Naive thymus-derived CD4-positive, alpha-beta T cell (primary cell): ENCODE measurements around the gene FYN. TPM values are rescaled to one million over a fixed set of nuclear protein-coding genes. Genes with fewer than 3 reads are reported as not detected.

Source experiments
- ATAC-seq: fragments of 150-1000 bp; cut with Tn5 transposase; 2 replicates; pipeline ENCODE4 v1.10.0; 2021; ENCODE audit warnings: mild to moderate bottlenecking, moderate library complexity
- CTCF ChIA-PET: fragments of 350-600 bp; sonication (Branson Sonifier 250); formaldehyde crosslinking; loops from one replicate; lab custom pipeline; 2021; ENCODE audit warnings: antibody characterized with exemption; lab: Charles Lee
- POLR2A ChIA-PET: fragments of 350-600 bp; sonication (Branson Sonifier 250); formaldehyde crosslinking; loops from one replicate; lab custom pipeline; 2021; ENCODE audit warnings: antibody characterized with exemption, inconsistent platforms; lab: Charles Lee
- DNase-seq, 9 donors: peaks; one replicate each; pipeline versions ENCODE4 v3.0.0 to v3.0.0-alpha.2; 2020 to 2022; ENCODE audit warnings: mixed read lengths in 1 of 9
- H3K27ac ChIP-seq: one replicate; pipeline ENCODE4 v1.7.0; 2013; ENCODE audit warnings: mild to moderate bottlenecking, low read depth, low read length, moderate library complexity
- H3K27me3 ChIP-seq, 2 donors: one replicate each; pipeline ENCODE4 v1.7.0; 2013; ENCODE audit warnings: low read length in 2 of 2, mild to moderate bottlenecking in 2 of 2, moderate library complexity in 2 of 2; ENCODE audit not compliant: control insufficient read depth in 2 of 2, insufficient read depth in 2 of 2
- H3K36me3 ChIP-seq, 3 experiments: 1 replicate in 2 of 3; 2 replicates in 1 of 3; pipeline ENCODE4 v1.7.0; 2013; ENCODE audit warnings: low read length in 3 of 3, mild to moderate bottlenecking in 3 of 3, moderate library complexity in 1 of 3; ENCODE audit not compliant: insufficient read depth in 3 of 3, control insufficient read depth in 2 of 3
- H3K4me1 ChIP-seq, 2 donors: one replicate each; pipeline ENCODE4 v1.7.0; 2013; ENCODE audit warnings: low read length in 2 of 2, mild to moderate bottlenecking in 2 of 2, moderate library complexity in 1 of 2; ENCODE audit not compliant: control insufficient read depth in 2 of 2, insufficient read depth in 2 of 2
- H3K4me3 ChIP-seq: 2 replicates; pipeline ENCODE4 v1.7.0; 2013; ENCODE audit warnings: mild to moderate bottlenecking, low read length
- H3K9me3 ChIP-seq, 3 experiments: 1 replicate in 2 of 3; 2 replicates in 1 of 3; pipeline ENCODE4 v1.7.0; 2013; ENCODE audit warnings: low read length in 3 of 3; ENCODE audit not compliant: control insufficient read depth in 2 of 3
- H3K27ac Mint-ChIP-seq, 9 donors: one replicate each; pipeline ENCODE4 v1.8.0; 2020 to 2022; ENCODE audit warnings: mixed read lengths in 9 of 9, mild to moderate bottlenecking in 8 of 9, moderate library complexity in 5 of 9, inconsistent platforms in 2 of 9
- H3K27me3 Mint-ChIP-seq, 5 donors: one replicate each; pipeline ENCODE4 v1.8.0; 2021 to 2022; ENCODE audit warnings: mixed read lengths in 5 of 5, mild to moderate bottlenecking in 1 of 5
- H3K36me3 Mint-ChIP-seq, 5 donors: one replicate each; pipeline ENCODE4 v1.8.0; 2020 to 2022; ENCODE audit warnings: mixed read lengths in 5 of 5, mild to moderate bottlenecking in 3 of 5, inconsistent platforms in 1 of 5
- H3K4me1 Mint-ChIP-seq, 7 donors: one replicate each; pipeline ENCODE4 v1.8.0; 2020 to 2022; ENCODE audit warnings: mixed read lengths in 7 of 7, mild to moderate bottlenecking in 3 of 7, inconsistent platforms in 1 of 7
- H3K4me3 Mint-ChIP-seq, 10 donors: one replicate each; pipeline ENCODE4 v1.8.0; 2020 to 2022; ENCODE audit warnings: mild to moderate bottlenecking in 10 of 10, mixed read lengths in 10 of 10, moderate library complexity in 6 of 10, inconsistent platforms in 2 of 10
- H3K9me3 Mint-ChIP-seq, 11 donors: one replicate each; pipeline ENCODE4 v1.8.0; 2020 to 2022; ENCODE audit warnings: mixed read lengths in 11 of 11, mild to moderate bottlenecking in 4 of 11, inconsistent platforms in 1 of 11, moderate library complexity in 1 of 11
- intact Hi-C, 2 donors: fragments of 100-400 bp; cut with micrococcal nuclease; formaldehyde crosslinking; loops; one replicate each; pipeline ENCODE4 v1.15.1; 2023
- polyA plus RNA-seq, 2 donors: library from polyadenylated mRNA; unstranded; fragments of 300-500 nt; fragmentation: Illumina TruSeq; gene quantifications; one replicate each; pipeline ENCODE4 v1.2.3, GENCODE V29; 2021
- total RNA-seq, 6 experiments: library from RNA in 5 of 6; stranded (reverse) in 5 of 6; gene quantifications; 1 replicate in 5 of 6; 2 replicates in 1 of 6; pipeline ENCODE4 v1.2.3 and lab custom pipeline; 2021 to 2026

Gene FYN
- total and polyA plus RNA-seq, 7 experiments from 2014 or later = 200 to 720 (median 430) TPM

GRCh38 chr6:111770263-111771093 lies 102.8 kb downstream of the FYN start:
- no peaks in the 10 kb centered on the region for H3K36me3 ChIP-seq
- peak overlapping the region; percentile 25 to 100 (median 98) for H3K27ac Mint-ChIP-seq
- H3K4me1 Mint-ChIP-seq = peaks cover 54 to 97% (median 91%) of the 10 kb centered on the region in 7 donors
- H3K4me3 Mint-ChIP-seq = peak overlapping the region in 9 of 10 donors; percentile 4 to 57 (median 29)
- peaks cover 78 to 82% of the 10 kb centered on the region in 2 donors for H3K4me1 ChIP-seq
- intact Hi-C loops = loop anchor here in 1 of 2 donors (1.0 kb wide), 1 partner anchor 10 kb away; no protein-coding TSS in a partner anchor
- H3K4me3 ChIP-seq = no peak overlapping the region
- H3K27me3 ChIP-seq = no peaks in the 10 kb centered on the region
- ChIA-PET CTCF (interaction anchor here (1.2 to 2.0 kb wide), 4 partner anchors 14 to 223 kb away, joined by 3 to 7 read pairs (median 6); no protein-coding TSS in a partner anchor), POLR2A (interaction anchor here (0.6 to 2.6 kb wide), 13 partner anchors 8 to 738 kb away, joined by 3 to 15 read pairs (median 4); no protein-coding TSS in a partner anchor)
- H3K9me3 ChIP-seq = peaks cover 0 to 7% (median 0%) of the 10 kb centered on the region in 3 experiments
- no peak for ATAC-seq
- H3K9me3 Mint-ChIP-seq = peaks cover 0 to 19% (median 5%) of the 10 kb centered on the region in 11 donors
- peaks cover 14 to 45% (median 32%) of the 10 kb centered on the region in 5 donors for H3K36me3 Mint-ChIP-seq
- DNase-seq = no peak
- H3K27me3 Mint-ChIP-seq = no peaks in the 10 kb centered on the region
- H3K27ac ChIP-seq = peak overlapping the region; percentile 5

DNA sequence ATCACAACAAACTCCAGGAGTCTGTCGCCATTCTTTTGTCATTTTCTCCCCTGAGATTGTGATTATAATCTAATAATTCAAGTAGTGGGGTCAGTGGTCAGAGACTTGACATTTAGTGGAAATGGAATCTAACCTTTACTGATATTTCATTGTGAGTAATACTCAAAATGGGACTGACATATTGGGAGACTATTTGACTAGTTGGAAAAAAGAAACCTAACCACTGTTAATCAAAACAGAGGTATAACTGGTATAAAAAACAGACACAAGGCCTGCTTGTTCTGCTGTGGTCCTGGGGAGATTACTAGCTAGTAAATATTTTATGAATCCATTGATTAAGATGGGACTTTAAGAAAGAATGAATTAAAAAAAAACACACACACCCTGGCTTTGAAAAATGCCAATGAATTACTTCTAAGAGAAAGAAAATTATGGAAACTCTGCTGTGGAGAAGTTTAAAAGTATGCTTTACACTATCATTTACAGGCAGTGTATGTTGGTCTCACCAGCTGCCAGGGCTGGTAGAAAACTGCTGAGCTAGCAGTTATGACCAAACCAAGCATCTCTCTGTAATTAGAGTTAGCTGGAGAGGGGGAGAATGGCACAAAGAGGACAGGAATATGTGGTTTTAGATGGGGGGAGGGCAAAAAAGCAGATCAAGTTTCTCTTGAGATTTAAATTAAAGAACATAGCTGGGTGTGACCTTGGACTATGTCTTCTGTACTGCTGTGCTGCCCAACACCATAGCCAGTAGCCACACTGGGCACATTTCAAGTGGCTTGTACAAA lies 103.7 kb downstream of the FYN start:
- Histone ChIP-seq H3K27me3 (no peaks in the 10 kb centered on the region), H3K27ac (peak overlapping the region; percentile 97), H3K9me3 (peaks cover 0 to 7% (median 0%) of the 10 kb centered on the region in 3 experiments), H3K4me3 (no peak overlapping the region), H3K36me3 (no peaks in the 10 kb centered on the region), H3K4me1 (peaks cover 78 to 82% of the 10 kb centered on the region in 2 donors)
- CTCF ChIA-PET = interaction anchor here (1.2 to 2.0 kb wide), 4 partner anchors 14 to 223 kb away, joined by 3 to 7 read pairs (median 6); no protein-coding TSS in a partner anchor
- Mint-ChIP-seq H3K9me3 (peaks cover 0 to 19% (median 5%) of the 10 kb centered on the region in 11 donors), H3K36me3 (peaks cover 14 to 41% (median 32%) of the 10 kb centered on the region in 5 donors), H3K4me1 (peaks cover 60 to 97% (median 91%) of the 10 kb centered on the region in 7 donors), H3K4me3 (peak overlapping the region in 6 of 10 donors; percentile 12 to 94 (median 35)), H3K27me3 (no peaks in the 10 kb centered on the region), H3K27ac (peak overlapping the region; percentile 73 to 100 (median 98))
- DNase-seq = no peak
- intact Hi-C loops = no loop called here
- POLR2A ChIA-PET = interaction anchor here (1.0 to 2.6 kb wide), 10 partner anchors 7 to 266 kb away, joined by 3 to 15 read pairs (median 4); no protein-coding TSS in a partner anchor
- ATAC-seq = no peak

DNA sequence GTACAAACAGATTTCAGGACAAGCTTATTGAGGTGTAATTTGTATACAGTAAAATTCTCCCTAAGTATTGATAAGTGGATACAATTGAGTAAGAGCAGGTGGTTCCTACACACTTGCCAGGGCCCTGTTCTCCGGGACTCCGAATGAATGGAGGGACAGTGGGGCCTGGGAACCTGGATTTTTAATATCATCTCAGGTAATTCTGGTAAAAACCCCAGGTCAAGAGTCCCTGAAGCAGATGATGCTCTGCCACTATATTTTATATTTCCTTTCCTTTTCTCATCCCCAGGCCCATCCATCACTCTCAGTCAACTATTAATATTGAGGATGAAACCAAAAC lies 104.9 kb downstream of the FYN start:
- no peaks in the 10 kb centered on the region for H3K36me3 ChIP-seq
- CTCF ChIA-PET = interaction anchor here (0.6 to 1.1 kb wide), 2 partner anchors 8 to 15 kb away, joined by 3 to 4 read pairs; no protein-coding TSS in a partner anchor
- no peak overlapping the region for H3K4me3 ChIP-seq
- ATAC-seq (no peak), DNase-seq (no peak)
- H3K4me1 ChIP-seq = peaks cover 77 to 84% of the 10 kb centered on the region in 2 donors
- peaks cover 0 to 7% (median 0%) of the 10 kb centered on the region in 3 experiments for H3K9me3 ChIP-seq
- Mint-ChIP-seq H3K4me1 (peaks cover 68 to 98% (median 92%) of the 10 kb centered on the region in 7 donors), H3K4me3 (peak overlapping the region in 7 of 10 donors; percentile 3 to 94 (median 56)), H3K27ac (peak overlapping the region; percentile 82 to 100 (median 98)), H3K36me3 (peaks cover 14 to 45% (median 32%) of the 10 kb centered on the region in 5 donors), H3K9me3 (peaks cover 0 to 19% (median 5%) of the 10 kb centered on the region in 11 donors), H3K27me3 (no peaks in the 10 kb centered on the region)
- intact Hi-C loops = loop anchor here in 1 of 2 donors (1.0 kb wide), 2 partner anchors 8 to 9 kb away; no protein-coding TSS in a partner anchor
- no peaks in the 10 kb centered on the region for H3K27me3 ChIP-seq
- POLR2A ChIA-PET = interaction anchor here (1.2 to 1.9 kb wide), 3 partner anchors 9 to 16 kb away, joined by 4 to 11 read pairs (median 7); no protein-coding TSS in a partner anchor
- peak overlapping the region; percentile 97 for H3K27ac ChIP-seq

DNA sequence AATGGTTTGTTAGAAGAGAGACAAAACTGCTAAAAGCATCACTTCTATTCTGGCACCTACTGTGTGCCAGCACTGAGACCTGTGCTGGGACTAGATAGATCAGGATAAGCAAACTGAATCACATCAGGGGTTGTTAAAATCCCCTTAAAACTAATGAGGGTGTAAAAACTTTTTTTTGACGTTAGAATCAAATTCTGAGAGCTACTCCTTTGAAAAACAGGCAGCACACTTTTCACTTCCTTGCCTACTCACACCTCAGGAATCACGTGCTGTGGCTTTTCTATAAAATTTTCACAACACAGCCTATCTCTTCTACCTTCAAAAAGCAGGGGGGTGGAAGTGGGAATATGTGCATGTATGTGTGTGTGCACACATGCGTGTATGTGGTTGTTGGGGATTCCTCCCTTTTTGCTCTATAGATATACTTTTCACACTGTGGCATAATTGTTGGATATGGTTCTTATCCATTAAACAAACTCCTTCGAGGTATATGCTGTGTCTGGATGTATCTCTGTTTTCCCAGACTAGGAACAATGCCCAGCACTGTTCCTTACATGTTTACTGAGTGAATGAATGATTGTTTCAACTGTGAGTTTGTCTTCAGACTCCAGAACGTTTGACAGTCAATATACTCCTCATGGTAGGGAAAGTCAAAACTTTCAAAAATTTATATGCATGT lies 105.4 kb downstream of the FYN start:
- POLR2A ChIA-PET = interaction anchor here (1.1 to 1.9 kb wide), 6 partner anchors 8 to 60 kb away, joined by 3 to 11 read pairs (median 4); no protein-coding TSS in a partner anchor
- CTCF ChIA-PET = interaction anchor here (0.6 to 1.1 kb wide), 2 partner anchors 9 to 15 kb away, joined by 3 to 4 read pairs; no protein-coding TSS in a partner anchor
- intact Hi-C loops = loop anchor here (1.0 to 2.0 kb wide), 3 partner anchors 8 to 71 kb away; no protein-coding TSS in a partner anchor
- peak overlapping the region; percentile 82 to 100 (median 98) for H3K27ac Mint-ChIP-seq
- H3K27me3 Mint-ChIP-seq = no peaks in the 10 kb centered on the region
- H3K27ac ChIP-seq = peak overlapping the region; percentile 97
- ATAC-seq (peak; percentile 79), DNase-seq (peak in 7 of 9 donors; percentile 43 to 77 (median 60))
- peaks cover 82 to 89% of the 10 kb centered on the region in 2 donors for H3K4me1 ChIP-seq
- peaks cover 0 to 7% (median 0%) of the 10 kb centered on the region in 3 experiments for H3K9me3 ChIP-seq
- H3K36me3 ChIP-seq = no peaks in the 10 kb centered on the region
- H3K9me3 Mint-ChIP-seq = peaks cover 0 to 19% (median 5%) of the 10 kb centered on the region in 11 donors
- peak overlapping the region; percentile 4 to 94 (median 58) for H3K4me3 Mint-ChIP-seq
- peaks cover 14 to 45% (median 32%) of the 10 kb centered on the region in 5 donors for H3K36me3 Mint-ChIP-seq
- H3K27me3 ChIP-seq = no peaks in the 10 kb centered on the region
- H3K4me1 Mint-ChIP-seq = peaks cover 68 to 100% (median 97%) of the 10 kb centered on the region in 7 donors
- H3K4me3 ChIP-seq = no peak overlapping the region

DNA sequence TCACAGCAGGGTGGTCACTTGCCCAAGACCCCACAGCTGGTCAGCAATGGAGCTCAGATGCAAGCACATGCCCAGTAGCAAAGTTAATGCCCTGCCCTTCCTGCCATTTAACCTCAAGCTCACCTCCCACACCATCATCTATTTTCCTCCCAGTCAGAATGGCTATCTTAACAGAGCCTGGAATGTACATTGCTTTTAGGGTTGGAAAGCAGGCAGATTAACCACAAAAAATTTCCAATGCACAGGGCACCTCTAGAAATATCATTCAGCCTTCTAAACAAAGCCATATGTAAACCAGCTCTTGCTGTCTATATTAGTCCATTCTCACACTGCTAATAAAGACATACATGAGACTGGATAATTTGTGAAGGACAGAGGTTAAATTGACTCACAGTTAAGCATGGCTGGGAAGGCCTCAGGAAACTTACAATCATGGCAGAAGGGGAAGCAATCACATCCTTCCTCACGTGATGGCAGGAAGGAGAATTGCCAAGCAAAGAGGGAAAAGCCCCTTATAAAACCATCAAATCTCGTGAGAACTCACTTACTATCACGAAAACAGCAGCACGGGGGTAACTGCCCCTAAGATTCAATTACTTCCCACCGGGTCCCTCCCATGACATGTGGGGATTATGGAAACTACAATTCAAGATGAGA lies 106.9 kb downstream of the FYN start:
- peak overlapping the region in 9 of 10 donors; percentile 24 to 94 (median 63) for H3K4me3 Mint-ChIP-seq

More for the DNA sequence above, 106.9 kb downstream of the FYN start:
- POLR2A ChIA-PET = interaction anchor here (0.7 to 1.2 kb wide), 4 partner anchors 13 to 241 kb away, joined by 3 to 5 read pairs (median 3); no protein-coding TSS in a partner anchor
- CTCF ChIA-PET = interaction anchor here (0.6 to 0.9 kb wide), 3 partner anchors 55 to 230 kb away, joined by 3 to 5 read pairs (median 3); no protein-coding TSS in a partner anchor
- ATAC-seq (no peak), DNase-seq (no peak)
- Mint-ChIP-seq H3K27ac (peak overlapping the region; percentile 84 to 100 (median 98)), H3K36me3 (peaks cover 8 to 39% (median 20%) of the 10 kb centered on the region in 5 donors), H3K4me1 (peaks cover 72 to 100% (median 97%) of the 10 kb centered on the region in 7 donors), H3K27me3 (no peaks in the 10 kb centered on the region), H3K9me3 (peaks cover 0 to 16% (median 5%) of the 10 kb centered on the region in 11 donors)
- intact Hi-C loops = loop anchor here in 1 of 2 donors (2.0 kb wide), 1 partner anchor 72 kb away; no protein-coding TSS in a partner anchor
- peaks cover 0 to 7% (median 0%) of the 10 kb centered on the region in 3 experiments for H3K9me3 ChIP-seq
- H3K27me3 ChIP-seq = no peaks in the 10 kb centered on the region
- peak overlapping the region; percentile 97 for H3K27ac ChIP-seq
- no peaks in the 10 kb centered on the region for H3K36me3 ChIP-seq
- H3K4me3 ChIP-seq = peak overlapping the region; percentile 8
- peaks cover 92 to 98% of the 10 kb centered on the region in 2 donors for H3K4me1 ChIP-seq
